GM12892 (cell line): ENCODE data around the gene TAGLN3.

ENCODE experiments used
- DNase-seq: peaks from one replicate; pipeline ENCODE4 v3.0.0; 2011; ENCODE audit not compliant: insufficient read length
- FAIRE-seq: peaks from 2 replicates; lab custom pipeline; 2011; peaks lifted over from hg19 to GRCh38; lab: Jason Lieb, UNC
- POLR2A ChIP-seq: IDR thresholded peaks from 2 replicates; pipeline ENCODE4 v1.6.1; 2011; ENCODE audit warnings: low read depth, low read length, control low read depth
- POLR2AphosphoS5 ChIP-seq: IDR thresholded peaks from 2 replicates; pipeline ENCODE4 v1.6.1; 2011; ENCODE audit warnings: low read depth, low read length, control low read depth
- TAF1 ChIP-seq: IDR thresholded peaks from 2 replicates; pipeline ENCODE4 v1.6.1; 2011; ENCODE audit warnings: low read depth, mild to moderate bottlenecking, control low read depth, low read length, borderline replicate concordance

TAGLN3 gene

GRCh38 chr3:111965484-111965883 lies 33.2 kb upstream of the TAGLN3 start:
- DNase-seq (no peak), FAIRE-seq (no peak)
- no peak for TF ChIP-seq TAF1
- TF ChIP-seq POLR2A: no peak
- TF ChIP-seq POLR2AphosphoS5: no peak

GRCh38 chr3:111967068-111967467 lies 31.7 kb upstream of the TAGLN3 start:
- no peak for TF ChIP-seq POLR2A
- TF ChIP-seq POLR2AphosphoS5: no peak
- no peak for TF ChIP-seq TAF1
- FAIRE-seq (no peak), DNase-seq (no peak)

GRCh38 chr3:111967651-111968274 lies 31.0 kb upstream of the TAGLN3 start:
- DNase-seq (no peak), FAIRE-seq (peak; percentile 82)
- TF ChIP-seq POLR2AphosphoS5: no peak
- no peak for TF ChIP-seq POLR2A
- no peak for TF ChIP-seq TAF1

- no peak for FAIRE-seq
- no peak for TF ChIP-seq TAF1
- TF ChIP-seq POLR2AphosphoS5: no peak
- TF ChIP-seq POLR2A: no peak
- no peak for DNase-seq
Observed at GRCh38 chr3:111968319-111969054, 30.2 kb upstream of the TAGLN3 start.

- FAIRE-seq: peak; percentile 38
- TF ChIP-seq POLR2AphosphoS5 (no peak), TAF1 (no peak), POLR2A (no peak)
- DNase-seq: no peak
Observed at GRCh38 chr3:111970376-111970775, 28.3 kb upstream of the TAGLN3 start.

- FAIRE-seq (no peak), DNase-seq (no peak)
- TF ChIP-seq TAF1: no peak
- TF ChIP-seq POLR2AphosphoS5: no peak
- no peak for TF ChIP-seq POLR2A
Observed at GRCh38 chr3:111971533-111972130, 27.1 kb upstream of the TAGLN3 start.

- no peak for DNase-seq
- no peak for TF ChIP-seq POLR2AphosphoS5
- no peak for TF ChIP-seq TAF1
- TF ChIP-seq POLR2A: no peak
- FAIRE-seq: no peak
Observed at GRCh38 chr3:111972891-111973290, 25.8 kb upstream of the TAGLN3 start.

GRCh38 chr3:111975131-111975530 lies 23.6 kb upstream of the TAGLN3 start:
- FAIRE-seq (no peak), DNase-seq (no peak)
- TF ChIP-seq POLR2A: no peak
- no peak for TF ChIP-seq POLR2AphosphoS5
- no peak for TF ChIP-seq TAF1

- no peak for FAIRE-seq
- TF ChIP-seq POLR2AphosphoS5: no peak
- no peak for TF ChIP-seq TAF1
- TF ChIP-seq POLR2A: no peak
- DNase-seq: no peak
Observed at GRCh38 chr3:111976254-111976653, 22.5 kb upstream of the TAGLN3 start.

GRCh38 chr3:111978583-111979433 lies 19.9 kb upstream of the TAGLN3 start, which contains the start of gene ABHD10:
ABHD10 (plus strand) TSS chr3:111979026; CDS start chr3:111979062, 36 bp downstream.
- FAIRE-seq (peak; percentile 100), DNase-seq (peak; percentile 52)
- peak; percentile 92 for TF ChIP-seq POLR2AphosphoS5
- TF ChIP-seq POLR2A: peak; percentile 91
- peak; percentile 67; the same call in 1 of the 2 replicates for TF ChIP-seq TAF1

GRCh38 chr3:111979434-111980038 lies 19.2 kb upstream of the TAGLN3 start:
- FAIRE-seq: peak; percentile 24
- no peak for DNase-seq
- no peak for TF ChIP-seq POLR2AphosphoS5
- no peak for TF ChIP-seq POLR2A
- no peak for TF ChIP-seq TAF1
